ENCODE measurements around the gene PRKCA.

The PRKCA gene

GRCh38 chr17:66638707-66639479, 336.5 kb downstream of the PRKCA start:
- TF ChIP-seq CTCF (IDR thresholded peaks at IDR 0.05): no peak
- no peak for TF ChIP-seq ZFX (IDR thresholded peaks at IDR 0.05; ENCODE audit: borderline replicate concordance)
- H3K27ac ChIP-seq: no peak overlapping the region

- TF ChIP-seq CTCF (IDR thresholded peaks at IDR 0.05) (no peak), ZFX (IDR thresholded peaks at IDR 0.05; ENCODE audit: borderline replicate concordance) (no peak)
- H3K27ac ChIP-seq: no peak overlapping the region
Observed at GRCh38 chr17:66643815-66644710, 341.6 kb downstream of the PRKCA start.

- no peak overlapping the region for H3K27ac ChIP-seq
- no peak for TF ChIP-seq CTCF (IDR thresholded peaks at IDR 0.05)
- TF ChIP-seq ZFX (IDR thresholded peaks at IDR 0.05; ENCODE audit: borderline replicate concordance): no peak
Observed at GRCh38 chr17:66645259-66645658, 342.8 kb downstream of the PRKCA start.

- no peak overlapping the region for H3K27ac ChIP-seq
- TF ChIP-seq ZFX (IDR thresholded peaks at IDR 0.05; ENCODE audit: borderline replicate concordance) (no peak), CTCF (IDR thresholded peaks at IDR 0.05) (no peak)
Observed at GRCh38 chr17:66647391-66647983, 345.1 kb downstream of the PRKCA start.

- TF ChIP-seq CTCF (IDR thresholded peaks at IDR 0.05) (no peak), ZFX (IDR thresholded peaks at IDR 0.05; ENCODE audit: borderline replicate concordance) (no peak)
- H3K27ac ChIP-seq: no peak overlapping the region
Observed at GRCh38 chr17:66649818-66650543, 347.6 kb downstream of the PRKCA start.

- H3K27ac ChIP-seq: no peak overlapping the region
- TF ChIP-seq CTCF (IDR thresholded peaks at IDR 0.05) (no peak), ZFX (IDR thresholded peaks at IDR 0.05; ENCODE audit: borderline replicate concordance) (no peak)
Observed at GRCh38 chr17:66650544-66650877, 348.1 kb downstream of the PRKCA start.
